ENCODE data around the gene LRP5.

The LRP5 gene

GRCh38 chr11:68347345-68347744 is 35.0 kb downstream of the LRP5 start:
- no peak for DNase-seq (ENCODE audit: low spot score)

GRCh38 chr11:68347841-68348240 is 35.5 kb downstream of the LRP5 start:
- no peak for DNase-seq (ENCODE audit: low spot score)

- no peak for DNase-seq (ENCODE audit: low spot score)
Observed at GRCh38 chr11:68349461-68350249, 37.3 kb downstream of the LRP5 start.

GRCh38 chr11:68350759-68351449 is 38.5 kb downstream of the LRP5 start:
- DNase-seq (ENCODE audit: low spot score): no peak

- DNase-seq (ENCODE audit: low spot score): no peak
Observed at GRCh38 chr11:68351450-68352275, 39.3 kb downstream of the LRP5 start.

GRCh38 chr11:68352591-68352990 is 40.2 kb downstream of the LRP5 start:
- no peak for DNase-seq (ENCODE audit: low spot score)

- no peak for DNase-seq (ENCODE audit: low spot score)
Observed at GRCh38 chr11:68353118-68353517, 40.7 kb downstream of the LRP5 start.

- DNase-seq (ENCODE audit: low spot score): no peak
Observed at GRCh38 chr11:68353669-68354068, 41.3 kb downstream of the LRP5 start.

- peak; percentile 97 for DNase-seq (ENCODE audit: low spot score)
Observed at GRCh38 chr11:68354148-68354872, 41.9 kb downstream of the LRP5 start.

- no peak for DNase-seq (ENCODE audit: low spot score)
Observed at GRCh38 chr11:68355471-68355870, 43.1 kb downstream of the LRP5 start.

GRCh38 chr11:68357568-68357967 is 45.2 kb downstream of the LRP5 start:
- DNase-seq (ENCODE audit: low spot score): no peak

GRCh38 chr11:68358416-68358815 is 46.0 kb downstream of the LRP5 start:
- no peak for DNase-seq (ENCODE audit: low spot score)

GRCh38 chr11:68361702-68362101 is 49.3 kb downstream of the LRP5 start:
- DNase-seq (ENCODE audit: low spot score): no peak

GRCh38 chr11:68362801-68363379 is 50.5 kb downstream of the LRP5 start:
- DNase-seq (ENCODE audit: low spot score): no peak

- DNase-seq (ENCODE audit: low spot score): no peak
Observed at GRCh38 chr11:68363776-68364175, 51.4 kb downstream of the LRP5 start.

- DNase-seq (ENCODE audit: low spot score): no peak
Observed at GRCh38 chr11:68364581-68364980, 52.2 kb downstream of the LRP5 start.

- DNase-seq (ENCODE audit: low spot score): no peak
Observed at GRCh38 chr11:68365943-68366435, 53.6 kb downstream of the LRP5 start.

GRCh38 chr11:68367252-68367651 is 54.9 kb downstream of the LRP5 start:
- DNase-seq (ENCODE audit: low spot score): no peak

- no peak for DNase-seq (ENCODE audit: low spot score)
Observed at GRCh38 chr11:68369756-68370155, 57.4 kb downstream of the LRP5 start.

- peak; percentile 56 for DNase-seq (ENCODE audit: low spot score)
Observed at GRCh38 chr11:68370211-68371111, 58.1 kb downstream of the LRP5 start.

Data from AG20443 (cell line).